ENCODE data around the gene FREM2. TPM values are rescaled to one million over a fixed set of nuclear protein-coding genes. Genes with fewer than 3 reads are reported as not detected.

Gene FREM2
- total RNA-seq, 1 experiment from 2014 or later = 42.6 TPM

GRCh38 chr13:38641164-38641948, 45.5 kb upstream of the FREM2 start:
- H3K36me3 Mint-ChIP-seq (ENCODE audit: insufficient read depth, unreplicated experiment) = peaks cover 4% of the 10 kb centered on the region
- no peak overlapping the region for H3K4me3 Mint-ChIP-seq (ENCODE audit: unreplicated experiment)
- H3K27me3 Mint-ChIP-seq (ENCODE audit: insufficient read depth, unreplicated experiment) = no peaks in the 10 kb centered on the region
- no peak overlapping the region for H3K27ac Mint-ChIP-seq (ENCODE audit: unreplicated experiment)
- H3K9me3 Mint-ChIP-seq (ENCODE audit: unreplicated experiment) = no peaks in the 10 kb centered on the region
- BruUV-seq (replicated peaks) = no TSS peak
- Histone ChIP-seq H3K36me3 (ENCODE audit: control insufficient read depth, insufficient read depth, low read length) (no peaks in the 10 kb centered on the region), H3K27me3 (replicated peaks; ENCODE audit: control insufficient read depth, insufficient read depth, low read length) (no peaks in the 10 kb centered on the region), H3K4me1 (peaks cover 37% of the 10 kb centered on the region), H3K9me3 (no peaks in the 10 kb centered on the region), H3K4me3 (ENCODE audit: low read depth, low read length) (no peak overlapping the region)
- H3K4me1 Mint-ChIP-seq (ENCODE audit: low read depth, unreplicated experiment) = peaks cover 23% of the 10 kb centered on the region
- CTCF ChIA-PET = interaction anchor here (1.0 to 1.4 kb wide), 2 partner anchors 30 to 45 kb away, joined by 3 to 5 read pairs; partner anchors contain the start of gene FREM2
- POLR2A ChIA-PET = no interaction called here
- peak; percentile 35 to 46 for TF ChIP-seq CTCF (IDR thresholded peaks at IDR 0.05; ENCODE audit: insufficient read depth in 1 of 2, low read depth in 1 of 2, low read length in 1 of 2, severe bottlenecking in 1 of 2, unreplicated experiment in 1 of 2)
- DNase-seq = no peak
- intact Hi-C loops (cut with micrococcal nuclease; ENCODE audit: unreplicated experiment) = no loop called here

- no peak overlapping the region for H3K4me3 Mint-ChIP-seq (ENCODE audit: unreplicated experiment)
- peaks cover 6% of the 10 kb centered on the region for H3K27me3 Mint-ChIP-seq (ENCODE audit: insufficient read depth, unreplicated experiment)
- H3K27me3 ChIP-seq (replicated peaks; ENCODE audit: control insufficient read depth, insufficient read depth, low read length) = no peaks in the 10 kb centered on the region
- H3K4me1 Mint-ChIP-seq (ENCODE audit: low read depth, unreplicated experiment) = no peaks in the 10 kb centered on the region
- POLR2A ChIA-PET = no interaction called here
- no peak overlapping the region for H3K27ac Mint-ChIP-seq (ENCODE audit: unreplicated experiment)
- no peak for DNase-seq
- no peak for TF ChIP-seq CTCF (IDR thresholded peaks at IDR 0.05; ENCODE audit: insufficient read depth in 1 of 2, low read depth in 1 of 2, low read length in 1 of 2, severe bottlenecking in 1 of 2, unreplicated experiment in 1 of 2)
- no peaks in the 10 kb centered on the region for H3K36me3 ChIP-seq (ENCODE audit: control insufficient read depth, insufficient read depth, low read length)
- H3K9me3 ChIP-seq = no peaks in the 10 kb centered on the region
- intact Hi-C loops (cut with micrococcal nuclease; ENCODE audit: unreplicated experiment) = no loop called here
- BruUV-seq (replicated peaks) = no TSS peak
- CTCF ChIA-PET = no interaction called here
- H3K9me3 Mint-ChIP-seq (ENCODE audit: unreplicated experiment) = no peaks in the 10 kb centered on the region
- H3K36me3 Mint-ChIP-seq (ENCODE audit: insufficient read depth, unreplicated experiment) = no peaks in the 10 kb centered on the region
- H3K4me3 ChIP-seq (ENCODE audit: low read depth, low read length) = no peak overlapping the region
- no peaks in the 10 kb centered on the region for H3K4me1 ChIP-seq
These were observed 39.6 kb upstream of the FREM2 start for GRCh38 chr13:38647312-38647711.

- TF ChIP-seq CTCF (IDR thresholded peaks at IDR 0.05; ENCODE audit: insufficient read depth in 1 of 2, low read depth in 1 of 2, low read length in 1 of 2, severe bottlenecking in 1 of 2, unreplicated experiment in 1 of 2) = no peak
- intact Hi-C loops (cut with micrococcal nuclease; ENCODE audit: unreplicated experiment) = no loop called here
- ChIA-PET CTCF (no interaction called here), POLR2A (no interaction called here)
- DNase-seq = no peak
- Mint-ChIP-seq H3K27ac (ENCODE audit: unreplicated experiment) (no peak overlapping the region), H3K27me3 (ENCODE audit: insufficient read depth, unreplicated experiment) (peaks cover 6% of the 10 kb centered on the region), H3K4me1 (ENCODE audit: low read depth, unreplicated experiment) (no peaks in the 10 kb centered on the region), H3K9me3 (ENCODE audit: unreplicated experiment) (no peaks in the 10 kb centered on the region), H3K36me3 (ENCODE audit: insufficient read depth, unreplicated experiment) (no peaks in the 10 kb centered on the region), H3K4me3 (ENCODE audit: unreplicated experiment) (no peak overlapping the region)
- H3K27me3 ChIP-seq (replicated peaks; ENCODE audit: control insufficient read depth, insufficient read depth, low read length) = no peaks in the 10 kb centered on the region
- H3K36me3 ChIP-seq (ENCODE audit: control insufficient read depth, insufficient read depth, low read length) = no peaks in the 10 kb centered on the region
- H3K4me1 ChIP-seq = no peaks in the 10 kb centered on the region
- H3K9me3 ChIP-seq = no peaks in the 10 kb centered on the region
- BruUV-seq (replicated peaks) = no TSS peak
- no peak overlapping the region for H3K4me3 ChIP-seq (ENCODE audit: low read depth, low read length)
These were observed 38.0 kb upstream of the FREM2 start for GRCh38 chr13:38648912-38649311.

Measured in Caco-2 (cell line).